Calu3 (cell line): Measurements from ENCODE around the gene ABR. TPM values are rescaled to one million over a fixed set of nuclear protein-coding genes. Genes with fewer than 3 reads are reported as not detected.

Experiments used
- BruUV-seq: library from RNA; stranded (reverse); fragments of 400-500 nt; replicated peaks from 2 replicates; lab custom pipeline; 2021; lab: Mats Ljungman, UMichigan
- CTCF ChIA-PET: fragments of 300-600 bp; sonication (Branson Sonifier 250); formaldehyde crosslinking; loops from one replicate; lab custom pipeline; 2022; ENCODE audit warnings: antibody characterized with exemption; lab: Charles Lee
- DNase-seq: peaks from one replicate; pipeline ENCODE4 v3.0.0; 2022
- H3K27ac Mint-ChIP-seq: one replicate; pipeline ENCODE4 v1.8.0; 2022; ENCODE audit warnings: mixed read lengths; ENCODE audit not compliant: unreplicated experiment
- H3K27me3 Mint-ChIP-seq: one replicate; pipeline ENCODE4 v1.8.0; 2022; ENCODE audit warnings: mixed read lengths; ENCODE audit not compliant: unreplicated experiment
- H3K36me3 Mint-ChIP-seq: one replicate; pipeline ENCODE4 v1.8.0; 2022; ENCODE audit warnings: mild to moderate bottlenecking, moderate library complexity, mixed read lengths; ENCODE audit not compliant: insufficient read depth, unreplicated experiment
- H3K4me1 Mint-ChIP-seq: one replicate; pipeline ENCODE4 v1.8.0; 2022; ENCODE audit warnings: mild to moderate bottlenecking, low read depth, mixed read lengths; ENCODE audit not compliant: unreplicated experiment
- H3K4me3 Mint-ChIP-seq: one replicate; pipeline ENCODE4 v1.8.0; 2022; ENCODE audit warnings: mild to moderate bottlenecking, low read depth, moderate library complexity, mixed read lengths; ENCODE audit not compliant: unreplicated experiment
- H3K9me3 Mint-ChIP-seq: one replicate; pipeline ENCODE4 v1.8.0; 2022; ENCODE audit warnings: low read depth, mixed read lengths; ENCODE audit not compliant: unreplicated experiment
- CTCF ChIP-seq: fragments of 200-600 bp; IDR thresholded peaks from one replicate; pipeline ENCODE4 v1.8.0; 2022; ENCODE audit warnings: antibody characterized with exemption; ENCODE audit not compliant: unreplicated experiment
- intact Hi-C: fragments of 100-400 bp; cut with micrococcal nuclease; formaldehyde crosslinking; loops from one replicate; pipeline ENCODE4 v1.10.0; 2022; ENCODE audit not compliant: unreplicated experiment
- total RNA-seq: library from RNA; stranded (reverse); gene quantifications from 2 replicates; pipeline ENCODE4 v1.2.3, GENCODE V29; 2022

ABR gene
- total RNA-seq, 1 experiment from 2014 or later = 92.7 TPM

GRCh38 chr17:1059131-1059795, 120.5 kb downstream of the ABR start:
- no peaks in the 10 kb centered on the region for H3K27me3 Mint-ChIP-seq
- no TSS peak for BruUV-seq
- peak overlapping the region; percentile 67 for H3K27ac Mint-ChIP-seq
- no peak for TF ChIP-seq CTCF
- H3K36me3 Mint-ChIP-seq = peaks cover 21% of the 10 kb centered on the region
- no peaks in the 10 kb centered on the region for H3K9me3 Mint-ChIP-seq
- intact Hi-C loops = no loop called here
- CTCF ChIA-PET = interaction anchor here (1.5 to 2.3 kb wide), 2 partner anchors 63 to 89 kb away, joined by 4 to 22 read pairs; no protein-coding TSS in a partner anchor
- H3K4me3 Mint-ChIP-seq = no peak overlapping the region
- H3K4me1 Mint-ChIP-seq = no peaks in the 10 kb centered on the region
- no peak for DNase-seq

GRCh38 chr17:1058423-1059130, 121.2 kb downstream of the ABR start:
- peak; percentile 68 for DNase-seq
- peak overlapping the region; percentile 67 for H3K27ac Mint-ChIP-seq
- intact Hi-C loops = no loop called here

GRCh38 chr17:1056761-1057160, 123.0 kb downstream of the ABR start:
- Mint-ChIP-seq H3K27ac (no peak overlapping the region), H3K27me3 (no peaks in the 10 kb centered on the region), H3K4me1 (no peaks in the 10 kb centered on the region), H3K36me3 (peaks cover 27% of the 10 kb centered on the region), H3K9me3 (no peaks in the 10 kb centered on the region), H3K4me3 (no peak overlapping the region)
- intact Hi-C loops = no loop called here
- no TSS peak for BruUV-seq
- TF ChIP-seq CTCF = no peak
- CTCF ChIA-PET = interaction anchor here (0.6 to 1.2 kb wide), 7 partner anchors 9 to 172 kb away, joined by 3 to 4 read pairs (median 3); no protein-coding TSS in a partner anchor
- DNase-seq = no peak

More at GRCh38 chr17:1058423-1059130, 121.2 kb downstream of the ABR start:
- no TSS peak for BruUV-seq
- peak; percentile 63 for TF ChIP-seq CTCF
- Mint-ChIP-seq H3K27me3 (no peaks in the 10 kb centered on the region), H3K36me3 (peaks cover 23% of the 10 kb centered on the region), H3K4me1 (no peaks in the 10 kb centered on the region), H3K9me3 (no peaks in the 10 kb centered on the region), H3K4me3 (no peak overlapping the region)
- CTCF ChIA-PET = interaction anchor here (0.6 to 2.3 kb wide), 9 partner anchors 24 to 274 kb away, joined by 3 to 22 read pairs (median 4); no protein-coding TSS in a partner anchor

- Mint-ChIP-seq H3K27me3 (no peaks in the 10 kb centered on the region), H3K4me3 (no peak overlapping the region), H3K27ac (no peak overlapping the region), H3K36me3 (peaks cover 25% of the 10 kb centered on the region), H3K9me3 (no peaks in the 10 kb centered on the region), H3K4me1 (no peaks in the 10 kb centered on the region)
- peak; percentile 46 for DNase-seq
- peak; percentile 57 for TF ChIP-seq CTCF
- BruUV-seq = no TSS peak
- CTCF ChIA-PET = interaction anchor here (0.6 to 1.2 kb wide), 7 partner anchors 8 to 173 kb away, joined by 3 to 4 read pairs (median 3); no protein-coding TSS in a partner anchor
- intact Hi-C loops = no loop called here
Measured at GRCh38 chr17:1055751-1056645, 123.8 kb downstream of the ABR start.
